A549 (cell line): ENCODE data around the gene SSMEM1.

Experiments
- CHD2 ChIP-seq: fragments of 150-350 bp; IDR thresholded peaks from 2 replicates; pipeline ENCODE4 v1.6.1; 2014; ENCODE audit warnings: low read length; ENCODE audit not compliant: partially characterized antibody
- HDAC2 ChIP-seq: fragments of 200-600 bp; sonication (generic); IDR thresholded peaks from 2 replicates; pipeline ENCODE4 v1.6.1; 2016
- POLR2A ChIP-seq: IDR thresholded peaks from 2 replicates; pipeline ENCODE4 v1.6.1; 2012; ENCODE audit warnings: mild to moderate bottlenecking, low read length
- RFX5 ChIP-seq: fragments of 450-650 bp; IDR thresholded peaks from 2 replicates; pipeline ENCODE4 v1.7.1; 2014; ENCODE audit warnings: antibody characterized with exemption, mild to moderate bottlenecking, moderate library complexity
- TF ChIP-seq, protein P1 (sequence below): fragments of >200 bp; sonication (Bioruptor Twin); formaldehyde crosslinking; IDR thresholded peaks from 3 replicates; pipeline ENCODE4 v1.5.1; 2016

DNA sequence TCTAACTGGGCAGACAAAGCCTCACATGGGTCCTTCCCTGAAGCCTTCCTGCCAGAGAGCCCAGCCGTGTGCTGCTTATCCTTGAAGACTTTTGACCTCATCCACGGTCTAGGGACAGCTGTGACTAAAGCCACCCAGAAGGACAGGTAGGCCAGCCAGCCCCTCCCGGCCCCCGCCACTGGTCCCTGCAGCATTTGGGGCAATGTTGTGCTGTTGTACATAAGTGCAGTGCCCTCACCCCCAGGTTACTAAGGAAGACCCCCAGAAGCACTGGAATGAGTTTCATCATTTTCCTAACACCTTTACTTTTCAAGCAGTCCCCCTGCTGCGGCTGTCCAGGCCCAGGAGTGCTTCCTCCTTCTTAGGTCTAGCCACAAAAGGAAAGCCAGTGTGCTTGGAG is 45.5 kb upstream of the SSMEM1 start:
- TF ChIP-seq POLR2A = no peak
- TF ChIP-seq, protein P1, sequence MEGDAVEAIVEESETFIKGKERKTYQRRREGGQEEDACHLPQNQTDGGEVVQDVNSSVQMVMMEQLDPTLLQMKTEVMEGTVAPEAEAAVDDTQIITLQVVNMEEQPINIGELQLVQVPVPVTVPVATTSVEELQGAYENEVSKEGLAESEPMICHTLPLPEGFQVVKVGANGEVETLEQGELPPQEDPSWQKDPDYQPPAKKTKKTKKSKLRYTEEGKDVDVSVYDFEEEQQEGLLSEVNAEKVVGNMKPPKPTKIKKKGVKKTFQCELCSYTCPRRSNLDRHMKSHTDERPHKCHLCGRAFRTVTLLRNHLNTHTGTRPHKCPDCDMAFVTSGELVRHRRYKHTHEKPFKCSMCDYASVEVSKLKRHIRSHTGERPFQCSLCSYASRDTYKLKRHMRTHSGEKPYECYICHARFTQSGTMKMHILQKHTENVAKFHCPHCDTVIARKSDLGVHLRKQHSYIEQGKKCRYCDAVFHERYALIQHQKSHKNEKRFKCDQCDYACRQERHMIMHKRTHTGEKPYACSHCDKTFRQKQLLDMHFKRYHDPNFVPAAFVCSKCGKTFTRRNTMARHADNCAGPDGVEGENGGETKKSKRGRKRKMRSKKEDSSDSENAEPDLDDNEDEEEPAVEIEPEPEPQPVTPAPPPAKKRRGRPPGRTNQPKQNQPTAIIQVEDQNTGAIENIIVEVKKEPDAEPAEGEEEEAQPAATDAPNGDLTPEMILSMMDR = no peak
- TF ChIP-seq HDAC2 = no peak
- TF ChIP-seq RFX5 = no peak
- no peak for TF ChIP-seq CHD2
